ENCODE measurements around the gene FGF14.
"Not testable (repeated sequence)": the region's sequence is repeated elsewhere in the genome, so short reads cannot be mapped to it uniquely, and the experiment has no call there.

The FGF14 gene

GRCh38 chr13:102136735-102137296, 265.0 kb downstream of the FGF14 start:
- DNase-seq (ENCODE audit: low read depth): no peak

GRCh38 chr13:102132777-102133295, 269.0 kb downstream of the FGF14 start:
- no peak for DNase-seq (ENCODE audit: low read depth)

- DNase-seq (ENCODE audit: low read depth): no peak
These were observed 270.6 kb downstream of the FGF14 start for GRCh38 chr13:102131246-102131645.

- DNase-seq (ENCODE audit: low read depth): no peak
These were observed 273.5 kb downstream of the FGF14 start for GRCh38 chr13:102128216-102128810.

- no peak for DNase-seq (ENCODE audit: low read depth)
These were observed 274.7 kb downstream of the FGF14 start for GRCh38 chr13:102127153-102127552.

GRCh38 chr13:102122147-102122546, 279.7 kb downstream of the FGF14 start:
- DNase-seq (ENCODE audit: low read depth): no peak

- DNase-seq (ENCODE audit: low read depth): no peak
These were observed 284.5 kb downstream of the FGF14 start for GRCh38 chr13:102117175-102117831.

GRCh38 chr13:102103469-102103868, 298.4 kb downstream of the FGF14 start:
- DNase-seq (ENCODE audit: low read depth): no peak

- DNase-seq (ENCODE audit: low read depth): no peak
These were observed 301.6 kb downstream of the FGF14 start for GRCh38 chr13:102100234-102100633.

- no peak for DNase-seq (ENCODE audit: low read depth)
These were observed 304.1 kb downstream of the FGF14 start for GRCh38 chr13:102097708-102098107.

GRCh38 chr13:102093288-102093687, 308.6 kb downstream of the FGF14 start:
- not testable (repeated sequence) for DNase-seq (ENCODE audit: low read depth)

GRCh38 chr13:102091231-102091630, 310.6 kb downstream of the FGF14 start:
- DNase-seq (ENCODE audit: low read depth): no peak

- no peak for DNase-seq (ENCODE audit: low read depth)
These were observed 311.3 kb downstream of the FGF14 start for GRCh38 chr13:102090532-102090931.

GRCh38 chr13:102089722-102090121, 312.1 kb downstream of the FGF14 start:
- no peak for DNase-seq (ENCODE audit: low read depth)

- no peak for DNase-seq (ENCODE audit: low read depth)
These were observed 312.7 kb downstream of the FGF14 start for GRCh38 chr13:102089177-102089576.

GRCh38 chr13:102073251-102073650, 328.6 kb downstream of the FGF14 start:
- DNase-seq (ENCODE audit: low read depth): no peak

- DNase-seq (ENCODE audit: low read depth): no peak
These were observed 330.1 kb downstream of the FGF14 start for GRCh38 chr13:102071711-102072110.

GRCh38 chr13:102068323-102068722, 333.5 kb downstream of the FGF14 start:
- DNase-seq (ENCODE audit: low read depth): not testable (repeated sequence)

GRCh38 chr13:102055090-102055779, 346.6 kb downstream of the FGF14 start:
- no peak for DNase-seq (ENCODE audit: low read depth)

GRCh38 chr13:102049853-102050252, 352.0 kb downstream of the FGF14 start:
- no peak for DNase-seq (ENCODE audit: low read depth)

GRCh38 chr13:102045731-102046130, 356.1 kb downstream of the FGF14 start:
- DNase-seq (ENCODE audit: low read depth): no peak

GRCh38 chr13:102042746-102043145, 359.1 kb downstream of the FGF14 start:
- no peak for DNase-seq (ENCODE audit: low read depth)

- no peak for DNase-seq (ENCODE audit: low read depth)
These were observed 360.3 kb downstream of the FGF14 start for GRCh38 chr13:102041544-102041943.

Data from activated T-cell treated with anti-CD3 and anti-CD28 coated beads for 1 hour (primary cell).